ENCODE measurements around the gene DMRTB1.

The DMRTB1 gene

DNA sequence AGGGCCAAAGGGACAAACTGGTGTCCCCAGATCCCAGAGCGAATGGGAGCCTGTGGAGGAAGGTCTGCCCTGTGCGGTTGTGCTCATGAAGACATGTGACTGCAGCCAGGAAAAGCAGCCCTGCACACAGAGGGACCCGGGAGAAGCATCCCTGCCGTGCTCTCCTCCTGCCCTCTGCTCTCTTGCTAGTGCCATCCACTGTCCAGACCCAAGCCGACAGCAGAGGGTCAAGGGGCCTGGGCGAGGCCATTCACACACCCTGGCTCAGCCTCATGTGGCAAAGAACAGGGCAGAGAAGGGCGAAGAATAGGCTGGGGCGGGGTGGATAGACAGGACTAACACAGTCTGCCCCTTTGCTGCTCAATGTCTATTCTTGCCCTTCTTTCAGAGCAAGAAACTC is 17.4 kb downstream of the DMRTB1 start:
- Histone ChIP-seq H3K27me3 (no peaks in the 10 kb centered on the region), H3K27ac (no peak overlapping the region), H3K4me3 (no peak overlapping the region), H3K9ac (no peak overlapping the region), H4K20me1 (no peaks in the 10 kb centered on the region), H3K4me1 (peaks cover 11% of the 10 kb centered on the region), H3K36me3 (no peaks in the 10 kb centered on the region), H3K4me2 (no peak overlapping the region), H3K9me3 (no peaks in the 10 kb centered on the region)
- TF ChIP-seq Cebpa-rat (IDR thresholded peaks at IDR 0.05) = no peak

GRCh38 chr1:53477651-53478501 is 18.7 kb downstream of the DMRTB1 start:
- H3K9me3 ChIP-seq = no peaks in the 10 kb centered on the region
- no peak for TF ChIP-seq Cebpa-rat (IDR thresholded peaks at IDR 0.05)

GRCh38 chr1:53478502-53478818 is 19.3 kb downstream of the DMRTB1 start:
- no peak overlapping the region for H3K4me2 ChIP-seq
- no peaks in the 10 kb centered on the region for H3K27me3 ChIP-seq
- H3K27ac ChIP-seq = no peak overlapping the region
- no peak for TF ChIP-seq Cebpa-rat (IDR thresholded peaks at IDR 0.05)
- no peak overlapping the region for H3K9ac ChIP-seq
- peaks cover 21% of the 10 kb centered on the region for H3K4me1 ChIP-seq
- H4K20me1 ChIP-seq = no peaks in the 10 kb centered on the region
- no peaks in the 10 kb centered on the region for H3K36me3 ChIP-seq
- H3K9me3 ChIP-seq = no peaks in the 10 kb centered on the region
- no peak overlapping the region for H3K4me3 ChIP-seq

More at GRCh38 chr1:53477651-53478501, 18.7 kb downstream of the DMRTB1 start:
- Histone ChIP-seq H3K4me3 (no peak overlapping the region), H4K20me1 (no peaks in the 10 kb centered on the region), H3K27me3 (no peaks in the 10 kb centered on the region), H3K27ac (no peak overlapping the region), H3K4me2 (peak overlapping the region; percentile 43), H3K36me3 (no peaks in the 10 kb centered on the region), H3K9ac (no peak overlapping the region), H3K4me1 (peaks cover 17% of the 10 kb centered on the region)

DNA sequence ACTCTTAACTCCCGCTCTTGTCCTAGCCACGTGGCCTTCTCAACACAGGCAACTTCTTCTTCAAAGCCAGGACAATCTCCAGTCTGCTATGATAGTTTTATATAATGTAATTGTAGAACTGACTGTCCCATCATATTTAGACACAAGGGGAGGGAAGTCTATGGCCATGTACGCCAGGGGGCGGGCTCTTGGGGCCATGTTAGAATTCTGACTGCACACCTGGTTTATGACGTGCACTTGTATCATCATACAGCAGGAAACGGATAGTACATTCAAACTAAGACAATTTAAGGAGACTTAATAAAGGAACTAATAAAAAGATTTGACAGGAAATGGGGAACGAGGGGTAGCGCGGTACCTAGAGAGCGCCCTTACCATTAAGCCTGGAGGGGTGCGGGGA is 21.5 kb downstream of the DMRTB1 start:
- TF ChIP-seq Cebpa-rat (IDR thresholded peaks at IDR 0.05) = no peak
- Histone ChIP-seq H3K4me3 (no peak overlapping the region), H3K36me3 (no peaks in the 10 kb centered on the region), H3K4me2 (no peak overlapping the region), H3K27ac (no peak overlapping the region), H3K27me3 (no peaks in the 10 kb centered on the region), H3K9me3 (no peaks in the 10 kb centered on the region), H4K20me1 (no peaks in the 10 kb centered on the region), H3K9ac (no peak overlapping the region), H3K4me1 (peaks cover 22% of the 10 kb centered on the region)

DNA sequence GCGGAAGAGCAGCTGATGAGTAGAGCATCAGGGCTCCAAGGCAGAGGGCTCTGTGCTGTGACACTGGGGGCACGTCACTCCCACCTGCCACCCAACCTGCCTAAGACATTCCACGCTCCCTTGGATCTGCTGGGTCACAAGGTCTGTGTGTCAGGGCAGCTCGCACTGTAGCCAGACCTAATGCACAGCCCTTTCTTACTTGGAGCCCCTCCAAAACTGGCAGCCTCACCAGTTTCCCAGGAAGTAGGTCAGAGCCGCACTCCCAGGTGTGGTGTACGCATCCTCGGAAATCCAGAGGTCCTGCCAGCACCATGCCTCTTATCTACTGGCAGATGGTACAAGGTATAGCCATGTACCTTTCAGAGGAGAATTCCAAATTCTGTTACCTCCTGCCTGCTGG is 22.3 kb downstream of the DMRTB1 start:
- Histone ChIP-seq H3K4me3 (no peak overlapping the region), H3K36me3 (no peaks in the 10 kb centered on the region), H3K4me2 (no peak overlapping the region), H3K9me3 (no peaks in the 10 kb centered on the region), H3K27ac (no peak overlapping the region), H3K27me3 (no peaks in the 10 kb centered on the region), H3K9ac (no peak overlapping the region), H3K4me1 (peaks cover 26% of the 10 kb centered on the region), H4K20me1 (no peaks in the 10 kb centered on the region)
- no peak for TF ChIP-seq Cebpa-rat (IDR thresholded peaks at IDR 0.05)

- no peaks in the 10 kb centered on the region for H3K9me3 ChIP-seq
- H3K9ac ChIP-seq = peak overlapping the region; percentile 19; the same call in 1 of the 2 replicates
- no peaks in the 10 kb centered on the region for H4K20me1 ChIP-seq
- no peak overlapping the region for H3K27ac ChIP-seq
- TF ChIP-seq Cebpa-rat (IDR thresholded peaks at IDR 0.05) = no peak
- H3K4me1 ChIP-seq = peaks cover 19% of the 10 kb centered on the region
- H3K4me2 ChIP-seq = peak overlapping the region; percentile 24
- no peak overlapping the region for H3K4me3 ChIP-seq
- no peaks in the 10 kb centered on the region for H3K27me3 ChIP-seq
- no peaks in the 10 kb centered on the region for H3K36me3 ChIP-seq
These were observed 23.4 kb downstream of the DMRTB1 start for GRCh38 chr1:53482441-53483153.

DNA sequence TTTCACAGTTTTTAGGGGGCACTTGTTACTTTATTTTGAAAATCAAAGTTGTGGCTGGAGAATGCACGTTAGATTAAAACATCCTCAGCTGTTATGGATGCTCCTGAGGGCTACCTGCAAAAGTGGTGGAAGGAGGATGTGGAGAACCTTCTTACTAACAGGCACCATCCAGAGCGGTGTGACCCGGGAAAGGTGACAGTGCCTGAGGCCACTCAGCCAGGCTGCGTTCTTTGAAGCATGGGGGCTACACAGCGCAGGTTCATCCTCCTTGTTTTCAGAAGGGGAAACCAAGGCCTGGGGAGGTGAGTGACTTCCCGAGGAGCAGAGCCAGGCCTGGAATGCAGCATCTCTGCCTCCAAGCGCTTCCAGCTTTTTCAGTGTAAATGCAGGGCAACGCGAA is 24.0 kb downstream of the DMRTB1 start:
- TF ChIP-seq Cebpa-rat (IDR thresholded peaks at IDR 0.05) = no peak
- H3K27ac ChIP-seq = no peak overlapping the region
- no peaks in the 10 kb centered on the region for H3K36me3 ChIP-seq
- H3K9me3 ChIP-seq = no peaks in the 10 kb centered on the region
- no peaks in the 10 kb centered on the region for H3K27me3 ChIP-seq
- H3K9ac ChIP-seq = no peak overlapping the region
- no peak overlapping the region for H3K4me3 ChIP-seq
- peak overlapping the region; percentile 24 for H3K4me2 ChIP-seq
- H3K4me1 ChIP-seq = peaks cover 15% of the 10 kb centered on the region
- no peaks in the 10 kb centered on the region for H4K20me1 ChIP-seq

DNA sequence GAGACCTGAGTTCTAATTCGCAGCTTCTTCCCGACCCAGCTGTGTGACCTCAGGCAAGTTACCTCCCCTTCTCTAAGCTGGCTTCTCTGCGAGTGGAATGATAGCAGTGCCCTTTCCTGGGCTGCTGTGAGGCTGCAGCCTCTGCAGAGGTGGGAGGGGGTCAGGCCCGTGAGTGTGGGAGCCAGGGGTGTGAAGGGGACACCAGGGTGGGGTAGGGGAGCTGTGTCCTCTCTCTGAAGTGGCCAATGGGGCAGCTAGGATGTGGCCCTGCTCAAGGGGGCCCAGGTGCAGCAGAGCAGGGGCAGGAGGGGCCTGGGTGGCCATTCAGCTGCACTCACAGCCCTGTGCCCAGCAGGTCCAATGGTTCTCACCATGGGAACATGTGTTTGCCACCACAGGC is 24.5 kb downstream of the DMRTB1 start:
- no peaks in the 10 kb centered on the region for H4K20me1 ChIP-seq
- H3K9me3 ChIP-seq = no peaks in the 10 kb centered on the region
- no peak for TF ChIP-seq Cebpa-rat (IDR thresholded peaks at IDR 0.05)
- H3K4me1 ChIP-seq = peaks cover 15% of the 10 kb centered on the region
- no peak overlapping the region for H3K27ac ChIP-seq
- H3K36me3 ChIP-seq = no peaks in the 10 kb centered on the region
- H3K27me3 ChIP-seq = no peaks in the 10 kb centered on the region
- no peak overlapping the region for H3K9ac ChIP-seq
- no peak overlapping the region for H3K4me2 ChIP-seq
- H3K4me3 ChIP-seq = no peak overlapping the region

GRCh38 chr1:53484705-53485477 is 25.7 kb downstream of the DMRTB1 start:
- H4K20me1 ChIP-seq = no peaks in the 10 kb centered on the region
- no peaks in the 10 kb centered on the region for H3K36me3 ChIP-seq
- no peak overlapping the region for H3K4me2 ChIP-seq
- H3K27ac ChIP-seq = no peak overlapping the region
- H3K4me1 ChIP-seq = peaks cover 15% of the 10 kb centered on the region
- no peak overlapping the region for H3K4me3 ChIP-seq
- no peaks in the 10 kb centered on the region for H3K9me3 ChIP-seq
- H3K27me3 ChIP-seq = no peaks in the 10 kb centered on the region
- no peak for TF ChIP-seq Cebpa-rat (IDR thresholded peaks at IDR 0.05)
- H3K9ac ChIP-seq = no peak overlapping the region
